SK-N-SH (cell line): Measurements from ENCODE around the gene SASH1.

ENCODE experiments used
- CTCF ChIP-seq: fragments of 200-600 bp; sonication (generic); IDR thresholded peaks from 2 replicates; pipeline ENCODE4 v1.6.1; 2017; ENCODE audit warnings: antibody characterized with exemption, mild to moderate bottlenecking, moderate library complexity
- EZH2phosphoT487 ChIP-seq: fragments of 200-600 bp; sonication (generic); IDR thresholded peaks from 2 replicates; pipeline ENCODE4 v1.6.1; 2017; ENCODE audit warnings: low read depth, mixed run types, mild to moderate bottlenecking, antibody characterized with exemption, moderate library complexity, borderline replicate concordance
- JUND ChIP-seq: IDR thresholded peaks from 2 replicates; pipeline ENCODE4 v1.4.0; 2012
- NRF1 ChIP-seq: IDR thresholded peaks from 2 replicates; pipeline ENCODE4 v1.6.1; 2012; ENCODE audit warnings: low read depth, mild to moderate bottlenecking, low read length
- POLR2AphosphoS5 ChIP-seq: IDR thresholded peaks from 2 replicates; pipeline ENCODE4 v1.6.1; 2012; ENCODE audit warnings: low read depth, low read length
- RCOR1 ChIP-seq: fragments of 150-350 bp; IDR thresholded peaks from 2 replicates; pipeline ENCODE4 v1.6.1; 2017; ENCODE audit warnings: antibody characterized with exemption, low read length
- REST ChIP-seq: IDR thresholded peaks from 2 replicates; pipeline ENCODE4 v1.6.1; 2012; ENCODE audit warnings: mild to moderate bottlenecking, low read depth, low read length, moderate library complexity
- TAF1 ChIP-seq: IDR thresholded peaks from 2 replicates; pipeline ENCODE4 v1.6.1; 2012; ENCODE audit warnings: low read depth, mild to moderate bottlenecking, low read length, moderate library complexity, borderline replicate concordance
- USF2 ChIP-seq: fragments of 150-350 bp; IDR thresholded peaks from 2 replicates; pipeline ENCODE4 v1.6.1; 2017; ENCODE audit warnings: antibody characterized with exemption, low read length, low read depth, borderline replicate concordance

- TF ChIP-seq JUND (no peak), EZH2phosphoT487 (no peak), CTCF (no peak), NRF1 (no peak), POLR2AphosphoS5 (no peak), RCOR1 (no peak), REST (no peak), TAF1 (no peak), USF2 (no peak)
Observed at GRCh38 chr6:148461986-148462577, 119.4 kb downstream of the SASH1 start.
